Mesenchymal stem cell (in vitro differentiated cells and primary cell): ENCODE data around the gene RFPL2.

Experiments used
- DNase-seq: peaks from one replicate; pipeline ENCODE4 v3.0.0-alpha.2; 2013
- H2AFZ ChIP-seq: one replicate; pipeline ENCODE4 v1.6.1; 2013; ENCODE audit warnings: low read depth, mild to moderate bottlenecking, control low read depth, inconsistent platforms, low read length, moderate library complexity
- H2AK5ac ChIP-seq: 2 replicates; pipeline ENCODE4 v1.6.1; 2013; ENCODE audit warnings: low read length, moderate library complexity, mild to moderate bottlenecking, inconsistent platforms; ENCODE audit not compliant: severe bottlenecking
- H2BK120ac ChIP-seq: one replicate; pipeline ENCODE4 v1.6.1; 2013; ENCODE audit warnings: low read depth, mild to moderate bottlenecking, inconsistent platforms, low read length, moderate library complexity
- H2BK12ac ChIP-seq, 2 experiments: one replicate each; pipeline ENCODE4 v1.6.1; 2013; ENCODE audit warnings: inconsistent platforms in 2 of 2, low read length in 2 of 2, mild to moderate bottlenecking in 2 of 2, moderate library complexity in 2 of 2, control low read depth in 1 of 2
- H2BK15ac ChIP-seq: one replicate; pipeline ENCODE4 v1.6.1; 2013; ENCODE audit warnings: mild to moderate bottlenecking, low read depth, inconsistent platforms; ENCODE audit not compliant: poor library complexity, severe bottlenecking
- H2BK5ac ChIP-seq: 2 replicates; pipeline ENCODE4 v1.6.1; 2013; ENCODE audit warnings: low read depth, mild to moderate bottlenecking, low read length, control low read depth, inconsistent platforms; ENCODE audit not compliant: poor library complexity, severe bottlenecking
- H3K14ac ChIP-seq, 2 experiments: one replicate each; pipeline ENCODE4 v1.6.1; 2013; ENCODE audit warnings: inconsistent platforms in 2 of 2, low read length in 2 of 2, control low read depth in 1 of 2, mild to moderate bottlenecking in 1 of 2, moderate library complexity in 1 of 2
- H3K18ac ChIP-seq, 2 experiments: one replicate each; pipeline ENCODE4 v1.6.1; 2013; ENCODE audit warnings: inconsistent platforms in 2 of 2, low read length in 2 of 2, control low read depth in 1 of 2, low read depth in 1 of 2, mild to moderate bottlenecking in 1 of 2
- H3K23ac ChIP-seq, 2 experiments: one replicate each; pipeline ENCODE4 v1.6.1; 2013; ENCODE audit warnings: inconsistent platforms in 2 of 2, low read length in 2 of 2, mild to moderate bottlenecking in 2 of 2, moderate library complexity in 2 of 2, control low read depth in 1 of 2
- H3K27ac ChIP-seq: 2 replicates; pipeline ENCODE4 v1.5.1; 2013; ENCODE audit warnings: mild to moderate bottlenecking, moderate library complexity, low read length, control low read depth, inconsistent platforms; ENCODE audit not compliant: poor library complexity, severe bottlenecking
- H3K27me3 ChIP-seq, 2 experiments: 2 replicates each; pipeline versions ENCODE4 v1.6.1 to v1.7.0; 2013; ENCODE audit warnings: low read length in 2 of 2, mild to moderate bottlenecking in 2 of 2, moderate library complexity in 2 of 2, control low read depth in 1 of 2, inconsistent platforms in 1 of 2; ENCODE audit not compliant: control insufficient read depth in 1 of 2, insufficient read depth in 1 of 2
- H3K36me3 ChIP-seq, 2 experiments: 2 replicates each; pipeline versions ENCODE4 v1.6.1 to v1.7.0; 2013; ENCODE audit warnings: low read length in 2 of 2, control low read depth in 1 of 2, inconsistent platforms in 1 of 2, low read depth in 1 of 2, mild to moderate bottlenecking in 1 of 2; ENCODE audit not compliant: insufficient read depth in 2 of 2, control insufficient read depth in 1 of 2
- H3K4ac ChIP-seq, 2 experiments: one replicate each; pipeline ENCODE4 v1.6.1; 2013; ENCODE audit warnings: inconsistent platforms in 2 of 2, low read length in 2 of 2, mild to moderate bottlenecking in 2 of 2, moderate library complexity in 2 of 2, control low read depth in 1 of 2, low read depth in 1 of 2
- H3K4me1 ChIP-seq: 2 replicates; pipeline ENCODE4 v1.6.1; 2013; ENCODE audit warnings: low read depth, low read length, control low read depth; ENCODE audit not compliant: control insufficient read depth, insufficient read depth
- H3K4me2 ChIP-seq: 2 replicates; pipeline ENCODE4 v1.6.1; 2013; ENCODE audit warnings: low read length, mild to moderate bottlenecking, inconsistent platforms; ENCODE audit not compliant: poor library complexity, severe bottlenecking
- H3K4me3 ChIP-seq, 2 experiments: 2 replicates each; pipeline versions ENCODE4 v1.5.1 to v1.7.0; 2013; ENCODE audit warnings: low read length in 2 of 2, mild to moderate bottlenecking in 2 of 2, control low read depth in 1 of 2, low read depth in 1 of 2; ENCODE audit not compliant: insufficient read depth in 1 of 2
- H3K79me1 ChIP-seq: replicated peaks from 2 replicates; pipeline ENCODE4 v1.6.1; 2013; ENCODE audit warnings: mild to moderate bottlenecking, control low read depth, low read length, inconsistent platforms; ENCODE audit not compliant: poor library complexity, severe bottlenecking
- H3K9ac ChIP-seq: 2 replicates; pipeline ENCODE4 v1.7.0; 2013; ENCODE audit warnings: mild to moderate bottlenecking, low read length, moderate library complexity
- H3K9me3 ChIP-seq: 2 replicates; pipeline ENCODE4 v1.7.0; 2013; ENCODE audit warnings: mild to moderate bottlenecking, low read length; ENCODE audit not compliant: control insufficient read depth
- H4K8ac ChIP-seq: one replicate; pipeline ENCODE4 v1.6.1; 2013; ENCODE audit warnings: inconsistent platforms, mild to moderate bottlenecking, low read length, moderate library complexity
- H4K91ac ChIP-seq: one replicate; pipeline ENCODE4 v1.6.1; 2013; ENCODE audit warnings: mild to moderate bottlenecking, low read length, inconsistent platforms
- WGBS: methylation state at CpG from one replicate; pipeline ENCODE4 v1.1.7; 2013; ENCODE audit warnings: mixed read lengths; 5-methylcytosine and 5-hydroxymethylcytosine counted together

The RFPL2 gene

GRCh38 chr22:32206774-32207758 lies 2.2 kb upstream of the RFPL2 start:
- H3K4me2 ChIP-seq = no peak overlapping the region
- no peak overlapping the region for H3K23ac ChIP-seq
- H4K8ac ChIP-seq = no peak overlapping the region
- no peaks in the 10 kb centered on the region for H3K79me1 ChIP-seq
- H2AK5ac ChIP-seq = no peak overlapping the region
- H4K91ac ChIP-seq = no peak overlapping the region
- H3K36me3 ChIP-seq = no peaks in the 10 kb centered on the region
- H3K4ac ChIP-seq = no peak overlapping the region
- no peak overlapping the region for H2BK15ac ChIP-seq
- no peak overlapping the region for H2BK12ac ChIP-seq
- H2BK5ac ChIP-seq = no peak overlapping the region
- peaks cover 25% of the 10 kb centered on the region for H3K4me1 ChIP-seq
- no peak overlapping the region for H3K4me3 ChIP-seq
- H3K27ac ChIP-seq = no peak overlapping the region
- 64% methylated on average over 17 of the region's 22 CpGs for WGBS
- no peak overlapping the region for H3K14ac ChIP-seq
- no peak overlapping the region for H3K9ac ChIP-seq
- H2BK120ac ChIP-seq = no peak overlapping the region
- DNase-seq = peak; percentile 5
- H3K9me3 ChIP-seq = no peaks in the 10 kb centered on the region
- H3K18ac ChIP-seq = no peak overlapping the region
- no peak overlapping the region for H2AFZ ChIP-seq
- peaks cover 25 to 38% of the 10 kb centered on the region in 2 experiments for H3K27me3 ChIP-seq

GRCh38 chr22:32205974-32206773 lies 1.3 kb upstream of the RFPL2 start:
- no peak overlapping the region for H3K14ac ChIP-seq
- peaks cover 33 to 47% of the 10 kb centered on the region in 2 experiments for H3K27me3 ChIP-seq
- no peaks in the 10 kb centered on the region for H3K79me1 ChIP-seq
- no peak overlapping the region for H3K4me3 ChIP-seq
- no peak overlapping the region for H3K4ac ChIP-seq
- no peak overlapping the region for H4K91ac ChIP-seq
- H2BK120ac ChIP-seq = no peak overlapping the region
- no peak overlapping the region for H4K8ac ChIP-seq
- no peak overlapping the region for H2AFZ ChIP-seq
- no peak overlapping the region for H3K27ac ChIP-seq
- no peaks in the 10 kb centered on the region for H3K36me3 ChIP-seq
- 56% methylated on average over 29 of the region's 30 CpGs for WGBS
- H2BK5ac ChIP-seq = no peak overlapping the region
- H3K18ac ChIP-seq = no peak overlapping the region
- no peak overlapping the region for H2BK12ac ChIP-seq
- peaks cover 25% of the 10 kb centered on the region for H3K4me1 ChIP-seq
- H3K23ac ChIP-seq = no peak overlapping the region
- no peak overlapping the region for H3K4me2 ChIP-seq
- H3K9ac ChIP-seq = no peak overlapping the region
- H2BK15ac ChIP-seq = no peak overlapping the region
- no peak for DNase-seq
- no peak overlapping the region for H2AK5ac ChIP-seq
- H3K9me3 ChIP-seq = no peaks in the 10 kb centered on the region

- H3K27ac ChIP-seq = no peak overlapping the region
- no peak overlapping the region for H2BK12ac ChIP-seq
- no peak overlapping the region for H4K8ac ChIP-seq
- H3K27me3 ChIP-seq = peaks cover 34 to 50% of the 10 kb centered on the region in 2 experiments
- no peak overlapping the region for H3K4ac ChIP-seq
- WGBS = 9% methylated on average over 41 of the region's 42 CpGs
- no peak for DNase-seq
- H3K9ac ChIP-seq = no peak overlapping the region
- no peak overlapping the region for H2BK5ac ChIP-seq
- H3K23ac ChIP-seq = no peak overlapping the region
- peaks cover 25% of the 10 kb centered on the region for H3K4me1 ChIP-seq
- H3K4me2 ChIP-seq = peak overlapping the region; percentile 6
- H4K91ac ChIP-seq = no peak overlapping the region
- no peak overlapping the region for H2BK120ac ChIP-seq
- no peaks in the 10 kb centered on the region for H3K36me3 ChIP-seq
- no peaks in the 10 kb centered on the region for H3K79me1 ChIP-seq
- no peaks in the 10 kb centered on the region for H3K9me3 ChIP-seq
- H3K14ac ChIP-seq = no peak overlapping the region
- H3K18ac ChIP-seq = no peak overlapping the region
- no peak overlapping the region for H2BK15ac ChIP-seq
- H2AFZ ChIP-seq = no peak overlapping the region
- peak overlapping the region in 1 of 2 experiments; percentile 10 for H3K4me3 ChIP-seq
- no peak overlapping the region for H2AK5ac ChIP-seq
Measured at GRCh38 chr22:32204040-32204855, 625 bp downstream of the RFPL2 start.
